Neural progenitor cell (in vitro differentiated cells): Measurements from ENCODE around the gene METTL21A. TPM values are rescaled to one million over a fixed set of nuclear protein-coding genes. Genes with fewer than 3 reads are reported as not detected.

Source experiments
- DNase-seq: peaks from one replicate; pipeline ENCODE4 v3.0.0-alpha.2; 2016; ENCODE audit warnings: low spot score
- H2AFZ ChIP-seq: fragments of 200-600 bp; sonication (generic); replicated peaks from 2 replicates; pipeline ENCODE4 v1.6.1; 2016; ENCODE audit warnings: antibody characterized with exemption
- H3F3A ChIP-seq: fragments of 200-600 bp; sonication (generic); 2 replicates; pipeline ENCODE4 v1.6.1; 2016; ENCODE audit warnings: antibody characterized with exemption, low read depth
- H3K27ac ChIP-seq: fragments of 200-600 bp; sonication (generic); 2 replicates; pipeline ENCODE4 v1.5.1; 2016; ENCODE audit warnings: mild to moderate bottlenecking
- H3K27me3 ChIP-seq: fragments of 200-600 bp; sonication (generic); 2 replicates; pipeline ENCODE4 v1.6.1; 2016; ENCODE audit warnings: mild to moderate bottlenecking, moderate library complexity
- H3K36me3 ChIP-seq: fragments of 200-600 bp; sonication (generic); 2 replicates; pipeline ENCODE4 v1.5.1; 2016
- H3K4me1 ChIP-seq: fragments of 200-600 bp; sonication (generic); 2 replicates; pipeline ENCODE4 v1.6.1; 2016; ENCODE audit warnings: mixed run types
- H3K4me2 ChIP-seq: fragments of 200-600 bp; sonication (generic); 2 replicates; pipeline ENCODE4 v1.6.1; 2016
- H3K4me3 ChIP-seq: fragments of 200-600 bp; sonication (generic); 2 replicates; pipeline ENCODE4 v1.5.1; 2016
- H3K79me2 ChIP-seq: fragments of 200-600 bp; sonication (generic); 2 replicates; pipeline ENCODE4 v1.6.1; 2016; ENCODE audit warnings: low read depth
- H3K9ac ChIP-seq: fragments of 200-600 bp; sonication (generic); 2 replicates; pipeline ENCODE4 v1.6.1; 2016
- H3K9me3 ChIP-seq: fragments of 200-600 bp; sonication (generic); 2 replicates; pipeline ENCODE4 v1.5.1; 2016; ENCODE audit warnings: low read depth
- H4K20me1 ChIP-seq: fragments of 200-600 bp; sonication (generic); 2 replicates; pipeline ENCODE4 v1.6.1; 2016; ENCODE audit warnings: low read depth
- H3K27ac Mint-ChIP-seq: 3 replicates; pipeline ENCODE4 v1.8.0; 2021; ENCODE audit warnings: mixed read lengths
- H3K27me3 Mint-ChIP-seq: 2 replicates; pipeline ENCODE4 v1.8.0; 2022; ENCODE audit warnings: low read depth, mild to moderate bottlenecking, inconsistent platforms, moderate library complexity, mixed read lengths; ENCODE audit not compliant: insufficient read depth
- H3K36me3 Mint-ChIP-seq: 3 replicates; pipeline ENCODE4 v1.8.0; 2021; ENCODE audit warnings: mixed read lengths
- H3K4me1 Mint-ChIP-seq: 3 replicates; pipeline ENCODE4 v1.8.0; 2021; ENCODE audit warnings: mixed read lengths
- H3K4me3 Mint-ChIP-seq: 3 replicates; pipeline ENCODE4 v1.8.0; 2021; ENCODE audit warnings: mild to moderate bottlenecking, moderate library complexity, mixed read lengths
- H3K9me3 Mint-ChIP-seq: 3 replicates; pipeline ENCODE4 v1.8.0; 2020; ENCODE audit warnings: mixed read lengths
- EZH2 ChIP-seq: fragments of 200-600 bp; sonication (generic); IDR thresholded peaks from 2 replicates; pipeline ENCODE4 v1.6.1; 2017; ENCODE audit warnings: antibody characterized with exemption, mild to moderate bottlenecking, moderate library complexity
- EZH2phosphoT487 ChIP-seq: fragments of 200-600 bp; sonication (generic); IDR thresholded peaks from 2 replicates; pipeline ENCODE4 v1.6.1; 2017; ENCODE audit warnings: antibody characterized with exemption
- total RNA-seq: library from RNA; depleted of rRNA; stranded (reverse); fragments of >200 nt; gene quantifications from 2 replicates; pipeline ENCODE4 v1.2.3, GENCODE V29; 2015; ENCODE audit warnings: low replicate concordance
- TF ChIP-seq, protein P1 (sequence below): fragments of 200-600 bp; sonication (generic); IDR thresholded peaks from 2 replicates; pipeline ENCODE4 v1.5.1; 2017; ENCODE audit warnings: antibody characterized with exemption, mild to moderate bottlenecking

The METTL21A gene
- total RNA-seq, 1 donor from 2014 or later: 65.2 TPM

DNA sequence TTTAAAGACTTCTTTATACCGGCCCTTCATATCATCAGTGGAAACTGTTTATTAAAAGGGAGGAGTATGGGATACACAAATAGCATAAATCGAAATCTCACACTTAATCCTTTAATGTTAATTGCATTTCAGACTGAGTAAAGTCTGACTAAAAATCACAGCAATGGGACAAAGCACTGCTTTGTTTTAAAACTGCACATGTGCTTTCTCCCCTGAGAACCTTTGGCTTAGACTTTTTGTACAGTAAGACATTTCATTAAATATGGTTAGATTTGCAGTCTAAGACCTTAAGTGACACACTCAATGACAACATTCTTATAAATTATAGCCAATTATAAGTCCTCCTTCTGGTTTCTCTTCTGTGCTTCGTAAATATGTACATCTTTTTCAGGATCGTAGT lies 12.5 kb downstream of the METTL21A start:
- TF ChIP-seq, protein P1, sequence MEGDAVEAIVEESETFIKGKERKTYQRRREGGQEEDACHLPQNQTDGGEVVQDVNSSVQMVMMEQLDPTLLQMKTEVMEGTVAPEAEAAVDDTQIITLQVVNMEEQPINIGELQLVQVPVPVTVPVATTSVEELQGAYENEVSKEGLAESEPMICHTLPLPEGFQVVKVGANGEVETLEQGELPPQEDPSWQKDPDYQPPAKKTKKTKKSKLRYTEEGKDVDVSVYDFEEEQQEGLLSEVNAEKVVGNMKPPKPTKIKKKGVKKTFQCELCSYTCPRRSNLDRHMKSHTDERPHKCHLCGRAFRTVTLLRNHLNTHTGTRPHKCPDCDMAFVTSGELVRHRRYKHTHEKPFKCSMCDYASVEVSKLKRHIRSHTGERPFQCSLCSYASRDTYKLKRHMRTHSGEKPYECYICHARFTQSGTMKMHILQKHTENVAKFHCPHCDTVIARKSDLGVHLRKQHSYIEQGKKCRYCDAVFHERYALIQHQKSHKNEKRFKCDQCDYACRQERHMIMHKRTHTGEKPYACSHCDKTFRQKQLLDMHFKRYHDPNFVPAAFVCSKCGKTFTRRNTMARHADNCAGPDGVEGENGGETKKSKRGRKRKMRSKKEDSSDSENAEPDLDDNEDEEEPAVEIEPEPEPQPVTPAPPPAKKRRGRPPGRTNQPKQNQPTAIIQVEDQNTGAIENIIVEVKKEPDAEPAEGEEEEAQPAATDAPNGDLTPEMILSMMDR: no peak
- no peak for TF ChIP-seq EZH2phosphoT487
- H3K9ac ChIP-seq: no peak overlapping the region
- no peaks in the 10 kb centered on the region for H4K20me1 ChIP-seq
- peaks cover 6% of the 10 kb centered on the region for H3F3A ChIP-seq
- no peak overlapping the region for H3K4me2 ChIP-seq
- H3K4me1 ChIP-seq: no peaks in the 10 kb centered on the region
- H3K4me3 ChIP-seq: no peak overlapping the region
- H3K79me2 ChIP-seq: no peaks in the 10 kb centered on the region
- peaks cover 3% of the 10 kb centered on the region for H3K27me3 Mint-ChIP-seq
- peaks cover 33% of the 10 kb centered on the region for H3K36me3 Mint-ChIP-seq
- no peak overlapping the region for H3K4me3 Mint-ChIP-seq
- DNase-seq: no peak
- no peak overlapping the region for H3K27ac Mint-ChIP-seq
- no peaks in the 10 kb centered on the region for H3K4me1 Mint-ChIP-seq
- H3K27ac ChIP-seq: no peak overlapping the region
- no peaks in the 10 kb centered on the region for H3K9me3 ChIP-seq
- H3K27me3 ChIP-seq: no peaks in the 10 kb centered on the region
- peaks cover 7% of the 10 kb centered on the region for H3K36me3 ChIP-seq
- no peaks in the 10 kb centered on the region for H3K9me3 Mint-ChIP-seq
- H2AFZ ChIP-seq: no peak overlapping the region

DNA sequence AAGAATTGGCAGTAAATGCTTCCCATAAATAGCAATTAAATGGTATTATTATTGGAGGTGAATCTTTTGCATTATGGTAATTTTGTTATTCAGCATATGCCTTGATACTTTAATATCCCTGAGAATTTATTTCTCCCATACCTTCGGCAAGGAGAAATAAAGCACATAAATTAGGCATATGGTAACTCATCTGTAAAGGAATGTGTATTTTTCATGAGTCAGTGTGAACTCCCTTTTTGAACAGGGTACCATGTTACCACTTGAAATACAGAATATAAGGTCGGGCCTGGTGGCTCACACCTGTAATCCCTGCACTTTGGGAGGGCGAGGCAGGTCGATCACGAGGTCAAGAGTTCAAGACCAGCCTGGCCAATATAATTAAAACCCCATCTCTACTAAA lies 18.4 kb downstream of the METTL21A start:
- H3K9me3 Mint-ChIP-seq: no peaks in the 10 kb centered on the region
- H3K4me1 Mint-ChIP-seq: peaks cover 2% of the 10 kb centered on the region
- no peak overlapping the region for H3K27ac ChIP-seq
- H3K36me3 Mint-ChIP-seq: peaks cover 33% of the 10 kb centered on the region
- no peak overlapping the region for H3K4me3 Mint-ChIP-seq
- H3K79me2 ChIP-seq: no peaks in the 10 kb centered on the region
- no peaks in the 10 kb centered on the region for H3K27me3 ChIP-seq
- H3K4me1 ChIP-seq: no peaks in the 10 kb centered on the region
- no peak overlapping the region for H2AFZ ChIP-seq
- H3K9ac ChIP-seq: no peak overlapping the region
- H4K20me1 ChIP-seq: no peaks in the 10 kb centered on the region
- no peak overlapping the region for H3K27ac Mint-ChIP-seq
- H3K4me2 ChIP-seq: no peak overlapping the region
- DNase-seq: no peak
- TF ChIP-seq EZH2 (no peak), EZH2phosphoT487 (no peak)
- TF ChIP-seq, protein P1: no peak
- no peak overlapping the region for H3K4me3 ChIP-seq
- peaks cover 11% of the 10 kb centered on the region for H3K36me3 ChIP-seq
- H3K9me3 ChIP-seq: no peaks in the 10 kb centered on the region
- peaks cover 47% of the 10 kb centered on the region for H3F3A ChIP-seq
- no peaks in the 10 kb centered on the region for H3K27me3 Mint-ChIP-seq

DNA sequence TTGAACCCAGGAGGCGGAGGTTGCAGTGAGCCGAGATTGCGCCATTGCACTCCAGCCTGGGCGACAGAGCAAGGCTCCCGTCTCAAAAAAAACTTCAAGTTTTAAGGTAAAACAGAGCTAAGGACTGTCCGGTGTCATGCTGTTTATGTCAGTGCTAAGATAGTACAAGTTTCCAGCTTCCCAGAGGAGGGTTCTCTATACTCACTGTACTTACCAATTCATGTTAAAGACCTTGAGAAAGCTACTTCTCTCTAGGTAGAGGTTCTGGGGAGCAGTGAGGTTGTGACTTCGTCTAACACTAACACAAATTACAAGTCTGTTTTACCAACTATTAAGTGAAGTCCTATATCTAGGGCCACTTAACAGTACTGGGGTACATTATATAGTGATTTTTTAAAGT lies 18.8 kb downstream of the METTL21A start:
- peaks cover 33% of the 10 kb centered on the region for H3K36me3 Mint-ChIP-seq
- H3K36me3 ChIP-seq: peaks cover 11% of the 10 kb centered on the region
- no peaks in the 10 kb centered on the region for H3K79me2 ChIP-seq
- H3K27me3 Mint-ChIP-seq: no peaks in the 10 kb centered on the region
- H2AFZ ChIP-seq: no peak overlapping the region
- no peaks in the 10 kb centered on the region for H3K27me3 ChIP-seq
- H3K4me3 ChIP-seq: no peak overlapping the region
- H3K27ac Mint-ChIP-seq: no peak overlapping the region
- no peaks in the 10 kb centered on the region for H3K9me3 ChIP-seq
- peaks cover 6% of the 10 kb centered on the region for H3K4me1 Mint-ChIP-seq
- no peak for TF ChIP-seq EZH2phosphoT487
- TF ChIP-seq, protein P1: no peak
- no peak for DNase-seq
- H3K4me2 ChIP-seq: no peak overlapping the region
- no peak overlapping the region for H3K4me3 Mint-ChIP-seq
- H3K27ac ChIP-seq: no peak overlapping the region
- H3F3A ChIP-seq: peaks cover 51% of the 10 kb centered on the region
- H3K9ac ChIP-seq: no peak overlapping the region
- no peaks in the 10 kb centered on the region for H4K20me1 ChIP-seq
- no peaks in the 10 kb centered on the region for H3K4me1 ChIP-seq
- H3K9me3 Mint-ChIP-seq: no peaks in the 10 kb centered on the region

DNA sequence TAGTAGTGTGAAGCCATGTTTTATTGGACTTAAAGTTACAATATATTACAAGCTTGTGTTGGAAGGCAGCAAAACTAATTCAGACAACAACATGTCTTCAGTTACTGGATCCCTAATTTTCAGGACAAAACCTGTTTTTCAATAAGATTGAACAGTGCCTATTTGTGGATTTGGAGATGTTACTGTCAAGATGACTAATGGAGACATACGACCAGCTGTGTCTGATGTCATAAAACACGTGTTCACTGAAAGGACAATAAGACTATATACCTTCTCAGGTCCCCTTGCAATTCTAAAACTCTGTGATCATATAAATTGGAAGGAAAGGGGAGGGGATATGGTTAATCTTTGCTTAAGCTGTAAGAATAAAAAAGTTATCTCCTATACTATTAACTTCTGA lies 21.7 kb downstream of the METTL21A start:
- Mint-ChIP-seq H3K27ac (no peak overlapping the region), H3K4me3 (no peak overlapping the region), H3K36me3 (peaks cover 26% of the 10 kb centered on the region), H3K4me1 (peaks cover 6% of the 10 kb centered on the region), H3K27me3 (no peaks in the 10 kb centered on the region), H3K9me3 (no peaks in the 10 kb centered on the region)
- Histone ChIP-seq H3K27me3 (no peaks in the 10 kb centered on the region), H3K79me2 (no peaks in the 10 kb centered on the region), H4K20me1 (no peaks in the 10 kb centered on the region), H3K4me1 (no peaks in the 10 kb centered on the region), H3K27ac (peak overlapping the region; percentile 48), H3F3A (peaks cover 49% of the 10 kb centered on the region), H3K4me3 (no peak overlapping the region), H2AFZ (no peak overlapping the region), H3K9me3 (no peaks in the 10 kb centered on the region), H3K9ac (no peak overlapping the region), H3K4me2 (no peak overlapping the region), H3K36me3 (peaks cover 10% of the 10 kb centered on the region)
- DNase-seq: no peak
- TF ChIP-seq, protein P1: no peak
- TF ChIP-seq EZH2: no peak
- TF ChIP-seq EZH2phosphoT487: no peak
